ENCODE data around the gene LIM2.

Gene LIM2

GRCh38 chr19:51351266-51351990 lies 36.3 kb downstream of the LIM2 start:
- no peak for DNase-seq (ENCODE audit: extremely low read depth, low read depth)
- TF ChIP-seq, protein P1, sequence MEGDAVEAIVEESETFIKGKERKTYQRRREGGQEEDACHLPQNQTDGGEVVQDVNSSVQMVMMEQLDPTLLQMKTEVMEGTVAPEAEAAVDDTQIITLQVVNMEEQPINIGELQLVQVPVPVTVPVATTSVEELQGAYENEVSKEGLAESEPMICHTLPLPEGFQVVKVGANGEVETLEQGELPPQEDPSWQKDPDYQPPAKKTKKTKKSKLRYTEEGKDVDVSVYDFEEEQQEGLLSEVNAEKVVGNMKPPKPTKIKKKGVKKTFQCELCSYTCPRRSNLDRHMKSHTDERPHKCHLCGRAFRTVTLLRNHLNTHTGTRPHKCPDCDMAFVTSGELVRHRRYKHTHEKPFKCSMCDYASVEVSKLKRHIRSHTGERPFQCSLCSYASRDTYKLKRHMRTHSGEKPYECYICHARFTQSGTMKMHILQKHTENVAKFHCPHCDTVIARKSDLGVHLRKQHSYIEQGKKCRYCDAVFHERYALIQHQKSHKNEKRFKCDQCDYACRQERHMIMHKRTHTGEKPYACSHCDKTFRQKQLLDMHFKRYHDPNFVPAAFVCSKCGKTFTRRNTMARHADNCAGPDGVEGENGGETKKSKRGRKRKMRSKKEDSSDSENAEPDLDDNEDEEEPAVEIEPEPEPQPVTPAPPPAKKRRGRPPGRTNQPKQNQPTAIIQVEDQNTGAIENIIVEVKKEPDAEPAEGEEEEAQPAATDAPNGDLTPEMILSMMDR (IDR thresholded peaks at IDR 0.05; ENCODE audit: low read depth, low read length), result no peak

- TF ChIP-seq, protein P1 (IDR thresholded peaks at IDR 0.05; ENCODE audit: low read depth, low read length), result no peak
- DNase-seq (ENCODE audit: extremely low read depth, low read depth), result no peak
Measured at GRCh38 chr19:51347209-51347928, 40.4 kb downstream of the LIM2 start.

DNA sequence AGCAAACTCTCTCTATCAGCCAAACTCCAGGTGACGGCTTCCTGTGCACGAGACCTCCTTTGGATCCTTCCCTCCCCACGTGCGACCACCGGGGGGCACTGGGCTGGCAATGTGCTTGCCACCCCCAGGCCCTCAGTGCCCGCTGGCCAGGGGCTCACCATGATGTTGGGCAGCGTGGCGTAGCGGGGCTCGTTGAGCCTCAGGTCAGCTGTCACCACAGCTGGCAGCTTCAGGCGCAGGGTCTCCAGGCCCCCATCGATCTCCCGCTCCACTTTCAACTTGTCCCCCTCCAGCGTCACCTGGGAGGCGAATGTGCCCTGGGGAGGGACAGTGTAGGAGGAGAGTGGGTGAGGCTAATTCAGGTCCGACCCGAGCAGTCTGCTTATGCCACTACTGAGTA lies 41.0 kb downstream of the LIM2 start:
- TF ChIP-seq, protein P1 (IDR thresholded peaks at IDR 0.05; ENCODE audit: low read depth, low read length), result no peak
- DNase-seq (ENCODE audit: extremely low read depth, low read depth), result no peak

GRCh38 chr19:51345076-51345620 lies 42.6 kb downstream of the LIM2 start:
- TF ChIP-seq, protein P1 (IDR thresholded peaks at IDR 0.05; ENCODE audit: low read depth, low read length), result no peak
- DNase-seq (ENCODE audit: extremely low read depth, low read depth), result no peak

GRCh38 chr19:51342631-51343569 lies 44.9 kb downstream of the LIM2 start:
- TF ChIP-seq, protein P1 (IDR thresholded peaks at IDR 0.05; ENCODE audit: low read depth, low read length), result no peak
- DNase-seq (ENCODE audit: extremely low read depth, low read depth), result no peak

DNA sequence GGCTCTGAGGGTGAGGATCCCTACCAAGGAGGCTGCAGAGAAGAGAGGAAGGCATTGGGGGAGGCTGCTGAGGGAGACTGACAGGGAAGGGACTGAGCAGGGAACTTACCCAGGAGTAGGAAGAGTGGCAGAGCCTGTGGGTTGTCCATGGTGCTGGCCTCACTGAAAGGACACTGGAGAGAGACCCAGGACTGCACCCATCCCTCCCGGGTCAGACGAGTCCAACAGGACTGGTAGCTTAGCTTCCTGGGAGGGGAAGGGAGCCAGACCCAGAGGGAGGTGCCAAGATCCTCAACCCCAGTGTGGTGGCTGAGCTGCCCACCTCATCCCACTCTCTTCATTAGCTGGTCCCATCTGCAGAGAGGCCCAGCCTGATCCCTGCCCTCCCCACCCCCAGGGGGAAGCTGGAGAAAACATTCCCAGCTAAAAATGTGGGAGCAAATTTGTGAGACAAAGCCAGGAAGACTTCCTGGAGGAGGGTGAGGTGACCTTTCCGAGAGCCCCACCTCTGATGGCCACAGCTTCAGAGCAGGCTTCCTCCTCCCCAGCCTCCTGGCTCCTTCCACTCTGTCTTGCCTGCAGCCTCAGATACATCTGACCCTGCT lies 45.7 kb downstream of the LIM2 start, which contains the start of gene VSIG10L:
TSS of gene VSIG10L (minus strand) at position 164 of the 605 bp plus-strand sequence. CDS start at position 149, 15 bp downstream.
- no peak for DNase-seq (ENCODE audit: extremely low read depth, low read depth)
- TF ChIP-seq, protein P1 (IDR thresholded peaks at IDR 0.05; ENCODE audit: low read depth, low read length), result no peak
